Aorta (tissue), 5 donors: ENCODE data around the gene ZNF729. TPM values are rescaled to one million over a fixed set of nuclear protein-coding genes. Genes with fewer than 3 reads are reported as not detected.

Source experiments
- ATAC-seq: fragments of 200-7000 bp; cut with Tn5 transposase; one replicate; pipeline ENCODE4 v1.9.1; 2022; ENCODE audit warnings: moderate library complexity; ENCODE audit not compliant: low FRiP score
- DNase-seq, 2 donors: peaks; one replicate each; pipeline ENCODE4 v3.0.0-alpha.2; 2020
- H3K27ac ChIP-seq, 2 donors: one replicate each; pipeline ENCODE4 v1.5.1; 2013; ENCODE audit warnings: low read length in 2 of 2, mild to moderate bottlenecking in 2 of 2, moderate library complexity in 2 of 2, control low read depth in 1 of 2, inconsistent platforms in 1 of 2, low read depth in 1 of 2
- H3K27me3 ChIP-seq, 2 donors: one replicate each; pipeline ENCODE4 v1.6.1; 2013; ENCODE audit warnings: control low read depth in 1 of 2, low read length in 1 of 2, mild to moderate bottlenecking in 1 of 2, moderate library complexity in 1 of 2; ENCODE audit not compliant: insufficient read depth in 2 of 2, control insufficient read depth in 1 of 2
- H3K36me3 ChIP-seq, 2 donors: one replicate each; pipeline ENCODE4 v1.6.1; 2013; ENCODE audit warnings: control low read depth in 1 of 2, low read length in 1 of 2, mild to moderate bottlenecking in 1 of 2; ENCODE audit not compliant: insufficient read depth in 2 of 2, control insufficient read depth in 1 of 2
- H3K4me1 ChIP-seq, 2 donors: one replicate each; pipeline ENCODE4 v1.6.1; 2013; ENCODE audit warnings: low read length in 2 of 2, control low read depth in 1 of 2, mild to moderate bottlenecking in 1 of 2, moderate library complexity in 1 of 2; ENCODE audit not compliant: insufficient read depth in 2 of 2, control insufficient read depth in 1 of 2
- H3K4me3 ChIP-seq, 2 donors: one replicate each; pipeline ENCODE4 v1.5.1; 2013; ENCODE audit warnings: low read length in 2 of 2, control low read depth in 1 of 2, mild to moderate bottlenecking in 1 of 2
- H3K9me3 ChIP-seq: one replicate; pipeline ENCODE4 v1.6.1; 2013; ENCODE audit warnings: mild to moderate bottlenecking, low read length; ENCODE audit not compliant: control insufficient read depth
- WGBS, 2 donors: extraction: QIAGEN DNeasy Blood & Tissue Kit; methylation state at CpG; one replicate each; pipeline ENCODE4 v1.1.7; 2013; 5-methylcytosine and 5-hydroxymethylcytosine counted together
- intact Hi-C, 2 donors: fragments of 100-400 bp; cut with DNase I; formaldehyde crosslinking; loops; one replicate each; pipeline versions ENCODE4 v1.14.2 to v1.15.0; 2022
- polyA plus RNA-seq, 2 donors: library from polyadenylated mRNA; stranded (reverse); fragments of 200-250 nt; gene quantifications; one replicate each; pipeline ENCODE4 v1.2.3, GENCODE V29; 2013
- total RNA-seq, 2 donors: library from RNA; stranded (reverse); fragmentation: NEBNext Ultra II Directional; extraction: Animal tissue kit (Norgen Biotek cat#: 25700); gene quantifications; one replicate each; pipeline ENCODE4 v1.2.1, GENCODE V29; 2021
- donor health status: healthy with polysubstance abuse.
- donor health status: Bipolar disorder and iron deficiency.
- donor health status: DM: no; HTN: no; CAD: no.
- donor health status: DM: no; HTN: no; CAD: no.
- donor health status: DM: yes; HTN: yes; CAD: no.

Gene ZNF729
- total and polyA plus RNA-seq, 4 donors, result not detected

GRCh38 chr19:22327321-22327720 is 41.1 kb downstream of the ZNF729 start:
- Histone ChIP-seq H3K27me3 (no peaks in the 10 kb centered on the region), H3K4me3 (no peak overlapping the region), H3K9me3 (no peaks in the 10 kb centered on the region), H3K36me3 (no peaks in the 10 kb centered on the region), H3K27ac (no peak overlapping the region), H3K4me1 (no peaks in the 10 kb centered on the region)
- ATAC-seq (no peak), DNase-seq (no peak)
- 78 to 83% methylated on average over 3 of the region's 3 CpGs for WGBS, 2 donors
- intact Hi-C loops, result no loop called here

GRCh38 chr19:22331521-22331920 is 45.3 kb downstream of the ZNF729 start:
- intact Hi-C loops, result no loop called here
- no peaks in the 10 kb centered on the region for H3K27me3 ChIP-seq
- H3K4me3 ChIP-seq, result no peak overlapping the region
- H3K9me3 ChIP-seq, result no peaks in the 10 kb centered on the region
- H3K4me1 ChIP-seq, result peaks cover 0 to 2% of the 10 kb centered on the region in 2 donors
- 76 to 84% methylated on average over 3 of the region's 3 CpGs for WGBS, 2 donors
- DNase-seq, result no peak
- no peaks in the 10 kb centered on the region for H3K36me3 ChIP-seq
- no peak for ATAC-seq
- H3K27ac ChIP-seq, result no peak overlapping the region

- Histone ChIP-seq H3K4me3 (no peak overlapping the region), H3K9me3 (no peaks in the 10 kb centered on the region), H3K27me3 (no peaks in the 10 kb centered on the region), H3K36me3 (no peaks in the 10 kb centered on the region), H3K4me1 (peaks cover 0 to 2% of the 10 kb centered on the region in 2 donors), H3K27ac (no peak overlapping the region)
- intact Hi-C loops, result no loop called here
- DNase-seq, result no peak
- ATAC-seq, result no peak
These were observed 46.7 kb downstream of the ZNF729 start for GRCh38 chr19:22332924-22333323.

- 70 to 86% methylated on average over 2 of the region's 2 CpGs for WGBS, 2 donors
- Histone ChIP-seq H3K36me3 (no peaks in the 10 kb centered on the region), H3K27ac (no peak overlapping the region), H3K9me3 (no peaks in the 10 kb centered on the region), H3K4me3 (no peak overlapping the region), H3K4me1 (peaks cover 0 to 2% of the 10 kb centered on the region in 2 donors), H3K27me3 (no peaks in the 10 kb centered on the region)
- DNase-seq (no peak), ATAC-seq (no peak)
- intact Hi-C loops, result no loop called here
These were observed 49.5 kb downstream of the ZNF729 start for GRCh38 chr19:22335716-22336115.

GRCh38 chr19:22354665-22355064 is 68.4 kb downstream of the ZNF729 start:
- H3K27me3 ChIP-seq, result no peaks in the 10 kb centered on the region
- H3K9me3 ChIP-seq, result peaks cover 1% of the 10 kb centered on the region
- H3K36me3 ChIP-seq, result no peaks in the 10 kb centered on the region
- ATAC-seq (no peak), DNase-seq (no peak)
- intact Hi-C loops, result no loop called here
- no peak overlapping the region for H3K4me3 ChIP-seq
- H3K4me1 ChIP-seq, result no peaks in the 10 kb centered on the region
- 59 to 70% methylated on average over 2 of the region's 2 CpGs for WGBS, 2 donors
- H3K27ac ChIP-seq, result no peak overlapping the region

Other genes with a start within 250 kb of the ZNF729 start
- 1 to 10 TPM; 2.4 to 3.3 TPM for gene ZNF257, start 234.0 kb upstream of the ZNF729 start, total RNA-seq
- under 1 TPM in 1 of 2 donors, not detected in 1; 0.18 TPM for gene ZNF257, start 234.0 kb upstream of the ZNF729 start, polyA plus RNA-seq
- 1 to 10 TPM; 5.3 to 8.5 TPM for gene ZNF676, start 89.5 kb upstream of the ZNF729 start, total RNA-seq
- 1 to 10 TPM in 1 of 2 donors, not detected in 1; 1.2 TPM for gene ZNF676, start 89.5 kb upstream of the ZNF729 start, polyA plus RNA-seq
- 1 to 10 TPM; 4.4 to 4.9 TPM for gene ZNF98, start 135.9 kb downstream of the ZNF729 start, total RNA-seq
- under 1 TPM in 1 of 2 donors, not detected in 1; 0.18 TPM for gene ZNF98, start 135.9 kb downstream of the ZNF729 start, polyA plus RNA-seq